COR-L47 (cell line): ENCODE data around the gene SLC6A16.
"Not testable (repeated sequence)": the region's sequence is repeated elsewhere in the genome, so short reads cannot be mapped to it uniquely, and the experiment has no call there.

Experiments used
- DNase-seq: peaks from one replicate; lab custom pipeline; 2025; lab: John Stamatoyannopoulos, UW

The SLC6A16 gene

GRCh38 chr19:49324801-49325576 is at the start of gene SLC6A16:
Gene SLC6A16 (minus strand): TSS chr19:49325191. CDS start chr19:49311347, 13,844 bp downstream.
- DNase-seq, result no peak

- not testable (repeated sequence) for DNase-seq
These were observed 48.2 kb upstream of the SLC6A16 start for GRCh38 chr19:49373174-49373573.

DNA sequence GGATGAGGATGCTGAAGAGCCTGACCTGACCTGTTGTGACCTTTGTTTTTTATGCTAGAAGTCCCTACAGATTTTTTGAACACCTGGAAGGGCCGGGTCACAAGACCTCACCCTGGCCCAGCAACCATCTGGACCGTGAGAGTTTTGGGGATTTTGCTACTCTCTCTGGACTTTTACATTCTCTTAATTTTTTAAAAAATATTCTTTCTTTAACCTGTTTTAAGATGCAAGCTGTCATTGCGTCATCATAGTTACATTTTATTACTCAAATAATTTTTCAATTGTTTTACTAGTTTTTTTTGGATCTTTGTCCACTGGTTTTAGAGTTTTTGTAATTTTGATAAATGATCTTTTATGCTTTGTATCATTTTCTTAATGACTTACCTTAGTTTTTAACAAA is 46.2 kb upstream of the SLC6A16 start:
- DNase-seq, result no peak

- DNase-seq, result no peak
These were observed 43.8 kb upstream of the SLC6A16 start for GRCh38 chr19:49368711-49369358.

GRCh38 chr19:49366110-49366509 is 41.1 kb upstream of the SLC6A16 start:
- no peak for DNase-seq

GRCh38 chr19:49364083-49364737 is 39.2 kb upstream of the SLC6A16 start:
- no peak for DNase-seq

GRCh38 chr19:49363268-49364082 is 38.5 kb upstream of the SLC6A16 start, which contains the start of gene DKKL1:
Gene DKKL1 (plus strand): TSS chr19:49363877. CDS start chr19:49363999, 122 bp downstream.
- DNase-seq, result no peak

DNA sequence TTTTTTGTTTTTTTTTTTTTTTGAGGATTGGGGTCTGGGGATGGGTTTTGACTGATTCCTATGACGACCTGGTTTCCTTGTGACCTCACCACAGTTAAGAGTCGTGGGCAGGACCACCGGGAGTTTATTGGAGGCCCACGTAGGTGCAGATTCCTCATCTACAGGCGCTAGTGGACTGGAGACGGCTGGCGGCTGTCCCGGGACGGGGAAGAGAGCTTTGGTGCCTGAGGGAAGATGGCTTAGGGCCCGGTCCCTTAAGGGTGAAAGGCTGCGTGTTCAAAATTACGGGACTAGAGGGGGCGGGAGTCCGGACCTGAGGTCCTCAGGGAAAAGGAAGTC is 37.9 kb upstream of the SLC6A16 start:
- no peak for DNase-seq

GRCh38 chr19:49362048-49362928 is 37.3 kb upstream of the SLC6A16 start, which contains the start of gene TEAD2:
Gene TEAD2 (minus strand): TSS chr19:49362416. CDS start chr19:49360075, 2,341 bp downstream.
- DNase-seq, result no peak

- no peak for DNase-seq
These were observed 36.6 kb upstream of the SLC6A16 start for GRCh38 chr19:49361438-49362047.

GRCh38 chr19:49359851-49360820 is 35.1 kb upstream of the SLC6A16 start:
- no peak for DNase-seq

DNA sequence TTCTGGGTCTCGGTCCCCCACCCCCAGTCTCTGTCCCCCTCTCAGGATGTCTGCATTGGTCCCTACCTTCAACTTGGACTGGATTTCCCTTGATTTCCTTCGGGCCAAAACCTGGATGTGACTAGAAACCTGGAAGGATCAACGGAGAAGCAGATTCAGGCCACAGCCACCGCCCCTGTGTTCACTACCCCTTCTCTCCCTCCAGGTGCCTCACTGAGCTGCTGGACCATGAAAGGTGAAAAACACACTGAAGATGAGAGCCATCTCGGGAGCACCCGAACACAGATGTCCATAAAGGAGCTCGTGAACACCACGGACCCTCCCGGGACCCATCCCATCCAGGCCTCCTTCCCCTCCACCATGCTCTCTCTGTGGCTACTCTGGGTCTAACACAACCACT is 32.2 kb upstream of the SLC6A16 start:
- no peak for DNase-seq

DNA sequence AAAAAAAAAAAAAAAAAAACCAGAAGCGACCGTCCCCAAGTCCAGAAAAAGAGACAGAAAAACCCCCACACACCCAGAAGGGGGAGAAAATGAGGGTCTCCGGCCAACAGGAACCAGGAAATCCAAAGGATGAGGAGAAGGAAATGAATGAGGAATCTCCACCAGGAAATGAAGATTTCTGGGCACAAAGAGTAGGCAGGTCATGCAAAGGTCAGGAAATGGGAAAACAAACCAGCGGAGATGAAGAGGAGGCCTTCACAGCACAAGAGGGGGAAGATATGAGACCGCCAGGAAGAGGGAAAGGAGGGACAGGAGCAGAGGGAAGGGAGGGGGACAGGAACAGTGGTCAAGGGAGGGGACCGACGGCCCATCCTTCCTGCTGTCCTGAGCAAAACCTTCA is 31.4 kb upstream of the SLC6A16 start:
- DNase-seq, result no peak

DNA sequence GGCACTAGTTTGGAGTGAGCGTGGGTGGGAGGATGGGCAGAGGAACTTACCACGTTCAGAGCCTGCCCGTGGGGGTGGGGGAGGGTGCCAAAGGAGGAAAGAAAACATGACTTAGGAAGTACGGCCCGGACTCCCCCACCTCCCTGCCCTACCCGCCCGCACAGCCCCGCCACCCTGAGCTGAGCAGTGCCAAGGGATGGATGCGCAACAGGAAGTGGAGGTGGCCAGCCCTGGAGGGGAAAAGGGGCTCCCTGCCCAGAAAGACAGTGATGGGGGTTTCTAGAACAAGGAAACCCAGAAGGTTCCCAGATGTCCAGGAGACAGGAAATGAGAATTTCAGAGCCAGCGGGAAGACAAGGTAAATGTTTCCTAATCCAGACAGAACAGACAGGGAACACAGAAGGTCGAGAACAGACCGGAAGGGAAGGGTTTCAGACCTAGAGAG is 30.9 kb upstream of the SLC6A16 start:
- DNase-seq, result no peak

GRCh38 chr19:49349567-49349966 is 24.6 kb upstream of the SLC6A16 start:
- no peak for DNase-seq

DNA sequence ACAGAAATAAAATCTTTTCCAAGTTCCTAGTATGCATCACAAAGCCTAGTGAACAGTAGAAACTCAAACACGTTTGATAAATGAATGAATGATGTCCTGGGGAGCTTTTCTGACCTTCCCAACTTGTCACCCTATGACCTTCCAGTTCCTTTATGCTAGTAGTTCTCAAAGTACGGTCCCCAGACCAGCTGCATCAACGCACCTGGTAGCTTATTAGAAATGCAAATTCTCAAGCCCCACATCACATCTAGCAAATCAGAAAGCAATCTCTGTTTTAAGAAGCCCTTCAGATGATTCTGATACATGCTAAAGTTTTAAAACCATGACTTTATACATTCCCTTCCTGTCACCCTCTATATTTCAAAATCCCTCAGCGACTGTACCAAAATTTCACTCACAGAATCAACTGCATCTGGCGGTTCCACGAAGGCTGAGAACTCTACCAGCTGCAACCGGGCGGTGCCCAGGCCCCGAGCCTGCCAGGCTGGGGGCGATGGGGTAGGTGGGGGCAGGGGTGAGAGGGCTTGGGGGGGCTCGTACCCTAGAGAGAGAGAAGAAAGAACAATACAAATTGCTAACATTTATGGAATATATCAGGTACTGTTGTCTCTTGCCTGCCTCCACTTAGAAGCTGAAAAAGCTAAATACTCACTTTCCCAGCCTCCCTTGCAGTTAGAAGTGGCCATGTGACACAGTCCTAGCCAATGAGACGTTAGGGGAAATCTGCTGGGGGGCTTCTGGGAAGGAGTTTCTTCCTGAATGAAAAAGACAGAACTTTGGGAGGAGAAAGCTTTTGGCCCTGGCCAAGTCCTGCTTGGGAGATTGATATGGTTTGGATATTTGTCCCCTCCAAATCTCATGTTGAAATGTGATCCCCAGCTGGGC is 23.6 kb upstream of the SLC6A16 start:
- no peak for DNase-seq

DNA sequence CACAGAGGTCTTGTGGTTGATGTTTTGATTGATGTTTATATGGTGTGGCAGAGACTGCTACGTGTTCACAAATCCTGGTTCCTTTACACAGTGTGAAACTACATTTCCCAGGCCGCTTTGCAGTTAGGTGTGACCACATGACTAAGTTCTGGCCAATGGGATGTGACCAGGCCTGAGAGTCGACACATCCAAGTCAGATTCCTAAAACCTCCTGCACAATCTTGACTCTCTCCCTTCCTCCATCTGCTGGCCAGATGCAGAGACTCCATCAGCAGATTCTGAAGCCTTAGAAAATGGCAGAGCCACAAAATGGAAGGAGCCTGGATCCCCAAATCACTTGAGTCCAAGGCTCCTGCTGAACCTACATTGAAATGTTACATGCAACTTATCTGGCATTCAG is 22.8 kb upstream of the SLC6A16 start:
- no peak for DNase-seq

GRCh38 chr19:49347191-49347590 is 22.2 kb upstream of the SLC6A16 start:
- DNase-seq, result no peak
